ENCODE results near the gene SCART1. TPM values are rescaled to one million over a fixed set of nuclear protein-coding genes. Genes with fewer than 3 reads are reported as not detected.
"Not testable (repeated sequence)": the region's sequence is repeated elsewhere in the genome, so short reads cannot be mapped to it uniquely, and the experiment has no call there.

Gene SCART1
- total RNA-seq, 1 donor from 2014 or later = 1.4 TPM

- not testable (repeated sequence) for DNase-seq (ENCODE audit: low read depth)
These were observed 21.0 kb upstream of the SCART1 start for GRCh38 chr10:133432789-133433188.

GRCh38 chr10:133438711-133439273 lies 15.0 kb upstream of the SCART1 start:
- peak; percentile 6 for DNase-seq (ENCODE audit: low read depth)

- no peak for DNase-seq (ENCODE audit: low read depth)
These were observed 14.0 kb upstream of the SCART1 start for GRCh38 chr10:133439517-133440461.

GRCh38 chr10:133440633-133441285 lies 13.0 kb upstream of the SCART1 start:
- DNase-seq (ENCODE audit: low read depth) = no peak

- not testable (repeated sequence) for DNase-seq (ENCODE audit: low read depth)
These were observed 12.4 kb upstream of the SCART1 start for GRCh38 chr10:133441356-133441755.

- DNase-seq (ENCODE audit: low read depth) = no peak
These were observed 12.0 kb upstream of the SCART1 start for GRCh38 chr10:133441780-133442179.

- DNase-seq (ENCODE audit: low read depth) = no peak
These were observed 11.4 kb upstream of the SCART1 start for GRCh38 chr10:133442191-133442966.

- no peak for DNase-seq (ENCODE audit: low read depth)
These were observed 10.5 kb upstream of the SCART1 start for GRCh38 chr10:133442967-133443924.

- DNase-seq (ENCODE audit: low read depth) = no peak
These were observed 9.1 kb upstream of the SCART1 start for GRCh38 chr10:133444342-133445267.

- DNase-seq (ENCODE audit: low read depth) = no peak
These were observed 8.4 kb upstream of the SCART1 start for GRCh38 chr10:133445268-133445732.

GRCh38 chr10:133445751-133446708 lies 7.7 kb upstream of the SCART1 start:
- DNase-seq (ENCODE audit: low read depth) = no peak

- DNase-seq (ENCODE audit: low read depth) = no peak
These were observed 6.8 kb upstream of the SCART1 start for GRCh38 chr10:133446979-133447378.

GRCh38 chr10:133448120-133448519 lies 5.6 kb upstream of the SCART1 start:
- DNase-seq (ENCODE audit: low read depth) = no peak

GRCh38 chr10:133451346-133451745 lies 2.4 kb upstream of the SCART1 start:
- no peak for DNase-seq (ENCODE audit: low read depth)

GRCh38 chr10:133452453-133452852 lies 1.3 kb upstream of the SCART1 start:
- DNase-seq (ENCODE audit: low read depth) = no peak

GRCh38 chr10:133454204-133454893 lies 604 bp downstream of the SCART1 start:
- no peak for DNase-seq (ENCODE audit: low read depth)

GRCh38 chr10:133455196-133455595 lies 1.5 kb downstream of the SCART1 start:
- DNase-seq (ENCODE audit: low read depth) = no peak

GRCh38 chr10:133455611-133456031 lies 1.9 kb downstream of the SCART1 start:
- DNase-seq (ENCODE audit: low read depth) = no peak
